Retinal pigment epithelial cell (primary cell): ENCODE measurements around the gene MYL4.

Source experiments
- DNase-seq: peaks from one replicate; pipeline ENCODE4 v3.0.0-alpha.2; 2010; ENCODE audit warnings: low read depth
- H3K4me3 ChIP-seq: 2 replicates; pipeline ENCODE4 v1.5.1; 2011; ENCODE audit warnings: mild to moderate bottlenecking, low read length, control low read depth, moderate library complexity
- TF ChIP-seq, protein P1 (sequence below): conservative IDR thresholded peaks from 2 replicates; pipeline ENCODE4 v1.5.1; 2011; ENCODE audit warnings: low read depth, low read length, control low read depth, inconsistent platforms

MYL4 gene

DNA sequence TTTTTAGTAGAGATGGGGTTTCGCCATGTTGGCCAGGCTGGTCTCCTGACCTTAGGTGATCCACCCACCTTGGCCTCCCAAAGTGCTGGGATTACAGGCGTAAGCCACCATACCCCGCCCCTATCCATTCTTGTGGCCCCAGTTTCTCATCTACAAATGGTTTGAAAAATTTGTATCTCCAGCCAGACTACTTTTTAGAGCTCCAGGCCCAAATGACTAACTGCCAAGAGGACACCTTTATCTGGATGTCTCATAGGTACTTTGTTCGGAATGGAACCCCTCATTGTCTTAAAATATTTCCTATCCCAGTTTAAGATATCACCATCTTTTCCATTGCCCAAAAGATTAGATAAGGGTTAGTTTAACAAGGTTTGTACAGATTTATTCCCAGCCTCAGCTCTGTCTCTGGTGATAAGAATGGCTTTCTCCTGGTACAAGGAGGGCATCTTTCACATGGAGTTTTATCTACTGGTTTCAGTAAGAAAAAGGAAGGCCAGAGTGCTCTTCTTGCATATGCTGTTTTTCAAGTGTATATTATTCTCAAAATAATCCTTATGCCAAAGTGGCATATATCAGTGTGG is 15.1 kb upstream of the MYL4 start:
- TF ChIP-seq, protein P1, sequence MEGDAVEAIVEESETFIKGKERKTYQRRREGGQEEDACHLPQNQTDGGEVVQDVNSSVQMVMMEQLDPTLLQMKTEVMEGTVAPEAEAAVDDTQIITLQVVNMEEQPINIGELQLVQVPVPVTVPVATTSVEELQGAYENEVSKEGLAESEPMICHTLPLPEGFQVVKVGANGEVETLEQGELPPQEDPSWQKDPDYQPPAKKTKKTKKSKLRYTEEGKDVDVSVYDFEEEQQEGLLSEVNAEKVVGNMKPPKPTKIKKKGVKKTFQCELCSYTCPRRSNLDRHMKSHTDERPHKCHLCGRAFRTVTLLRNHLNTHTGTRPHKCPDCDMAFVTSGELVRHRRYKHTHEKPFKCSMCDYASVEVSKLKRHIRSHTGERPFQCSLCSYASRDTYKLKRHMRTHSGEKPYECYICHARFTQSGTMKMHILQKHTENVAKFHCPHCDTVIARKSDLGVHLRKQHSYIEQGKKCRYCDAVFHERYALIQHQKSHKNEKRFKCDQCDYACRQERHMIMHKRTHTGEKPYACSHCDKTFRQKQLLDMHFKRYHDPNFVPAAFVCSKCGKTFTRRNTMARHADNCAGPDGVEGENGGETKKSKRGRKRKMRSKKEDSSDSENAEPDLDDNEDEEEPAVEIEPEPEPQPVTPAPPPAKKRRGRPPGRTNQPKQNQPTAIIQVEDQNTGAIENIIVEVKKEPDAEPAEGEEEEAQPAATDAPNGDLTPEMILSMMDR, result no peak
- H3K4me3 ChIP-seq, result no peak overlapping the region
- no peak for DNase-seq

DNA sequence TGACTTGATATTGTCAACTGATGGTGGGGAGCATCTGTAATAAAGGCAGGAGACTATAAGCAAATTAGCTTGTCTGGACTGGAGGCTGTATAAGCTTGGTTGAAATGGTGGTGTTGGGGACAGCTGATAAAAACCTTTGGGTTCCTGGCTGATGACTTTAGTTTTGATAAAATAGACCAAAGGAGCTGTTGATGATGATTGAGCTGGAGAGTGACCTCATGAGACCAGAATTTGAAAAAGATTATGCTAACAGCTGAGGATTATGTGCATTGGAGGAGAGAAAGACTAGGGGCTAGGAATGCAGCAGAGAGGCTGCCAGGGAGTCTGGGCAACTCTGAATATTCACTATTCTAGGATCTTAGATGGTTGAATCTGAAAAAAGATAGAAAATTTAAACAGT is 11.3 kb upstream of the MYL4 start:
- DNase-seq, result peak; percentile 66
- no peak overlapping the region for H3K4me3 ChIP-seq

GRCh38 chr17:47199627-47200324 is 9.4 kb upstream of the MYL4 start:
- TF ChIP-seq, protein P1, result no peak
- DNase-seq, result no peak

More for the DNA sequence above, 11.3 kb upstream of the MYL4 start:
- TF ChIP-seq, protein P1, result no peak

DNA sequence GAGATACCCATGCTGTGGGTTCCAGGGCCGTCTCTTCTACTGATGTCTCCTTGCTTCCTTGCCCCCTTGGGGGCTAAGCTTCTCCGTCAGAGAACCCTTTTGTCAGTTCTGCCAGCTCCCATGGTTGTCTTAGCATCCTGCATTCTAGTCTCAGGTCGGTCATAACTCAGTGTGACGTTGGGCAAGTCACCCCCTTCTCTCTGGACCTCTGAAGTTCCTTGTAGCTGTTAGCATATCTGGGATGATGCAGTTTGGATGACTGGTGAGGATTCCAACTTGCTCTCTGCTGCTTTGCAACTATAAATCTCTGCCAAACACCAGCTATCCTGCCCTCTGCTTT is 8.9 kb upstream of the MYL4 start:
- no peak for DNase-seq
- H3K4me3 ChIP-seq, result no peak overlapping the region
- TF ChIP-seq, protein P1, result no peak

More at GRCh38 chr17:47199627-47200324, 9.4 kb upstream of the MYL4 start:
- no peak overlapping the region for H3K4me3 ChIP-seq

DNA sequence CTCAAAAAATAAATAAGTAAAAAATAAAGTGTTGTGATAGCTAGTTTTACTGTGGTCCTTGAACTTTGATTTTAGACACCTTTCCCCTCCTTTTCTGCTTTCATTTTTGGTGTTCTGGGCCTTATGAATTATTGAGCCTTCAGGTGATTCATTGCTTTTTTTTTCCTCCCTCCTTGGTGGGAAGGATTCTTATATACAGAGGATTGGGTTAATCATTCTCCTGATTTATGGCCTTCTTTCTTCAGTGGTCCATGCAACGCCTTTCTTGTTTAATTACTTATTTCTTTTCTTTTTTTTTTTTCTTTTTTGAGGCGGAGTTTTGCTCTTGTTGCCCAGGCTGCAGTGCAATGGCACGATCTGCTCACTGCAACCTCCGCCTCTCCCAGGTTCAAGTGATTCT is 8.0 kb upstream of the MYL4 start:
- DNase-seq, result no peak
- TF ChIP-seq, protein P1, result no peak
- H3K4me3 ChIP-seq, result no peak overlapping the region

GRCh38 chr17:47203984-47204721 is 5.0 kb upstream of the MYL4 start:
- H3K4me3 ChIP-seq, result no peak overlapping the region
- TF ChIP-seq, protein P1, result no peak
- no peak for DNase-seq
